CD4-positive, alpha-beta T cell (primary cell): ENCODE results near the gene CUZD1. TPM values are rescaled to one million over a fixed set of nuclear protein-coding genes. Genes with fewer than 3 reads are reported as not detected.

ENCODE experiments used
- ATAC-seq: fragments of 200-7000 bp; cut with Tn5 transposase; one replicate; pipeline ENCODE4 v1.10.0; 2022; ENCODE audit warnings: mild to moderate bottlenecking; ENCODE audit not compliant: poor library complexity
- CTCF ChIA-PET: fragments of 350-600 bp; sonication (Branson Sonifier 250); formaldehyde crosslinking; loops from one replicate; lab custom pipeline; 2021; ENCODE audit warnings: antibody characterized with exemption, inconsistent platforms; lab: Charles Lee
- POLR2A ChIA-PET: fragments of 350-600 bp; sonication (Branson Sonifier 250); formaldehyde crosslinking; loops from one replicate; lab custom pipeline; 2021; ENCODE audit warnings: antibody characterized with exemption, inconsistent platforms; lab: Charles Lee
- DNase-seq, 14 experiments: peaks; one replicate each; pipeline ENCODE4 v3.0.0-alpha.2; 2013 to 2020; ENCODE audit warnings: mixed read lengths in 2 of 14
- H3K27ac ChIP-seq, 2 donors: one replicate each; pipeline versions ENCODE4 v1.5.1 to v1.7.0; 2013; ENCODE audit warnings: low read length in 2 of 2, low read depth in 1 of 2, mild to moderate bottlenecking in 1 of 2
- H3K27me3 ChIP-seq, 2 experiments: 1 replicate in 1 of 2; 2 replicates in 1 of 2; pipeline versions ENCODE4 v1.6.1 to v1.7.0; 2013; ENCODE audit warnings: low read length in 2 of 2, control low read depth in 1 of 2, mild to moderate bottlenecking in 1 of 2, moderate library complexity in 1 of 2; ENCODE audit not compliant: insufficient read depth in 2 of 2, control insufficient read depth in 1 of 2
- H3K36me3 ChIP-seq: one replicate; pipeline ENCODE4 v1.6.1; 2013; ENCODE audit warnings: low read length, control low read depth; ENCODE audit not compliant: insufficient read depth
- H3K4me1 ChIP-seq: one replicate; pipeline ENCODE4 v1.6.1; 2013; ENCODE audit warnings: low read length, control low read depth; ENCODE audit not compliant: insufficient read depth
- H3K4me3 ChIP-seq: one replicate; pipeline ENCODE4 v1.5.1; 2013; ENCODE audit warnings: mild to moderate bottlenecking, low read length, moderate library complexity
- H3K9me3 ChIP-seq, 2 experiments: 1 replicate in 1 of 2; 2 replicates in 1 of 2; pipeline versions ENCODE4 v1.6.1 to v1.7.0; 2013; ENCODE audit warnings: low read length in 2 of 2, mild to moderate bottlenecking in 2 of 2, control low read depth in 1 of 2, moderate library complexity in 1 of 2; ENCODE audit not compliant: control insufficient read depth in 1 of 2, insufficient read depth in 1 of 2
- H3K27ac Mint-ChIP-seq: one replicate; pipeline ENCODE4 v1.8.0; 2020; ENCODE audit warnings: mixed read lengths
- H3K27me3 Mint-ChIP-seq: one replicate; pipeline ENCODE4 v1.8.0; 2021; ENCODE audit warnings: mixed read lengths
- H3K36me3 Mint-ChIP-seq: one replicate; pipeline ENCODE4 v1.8.0; 2021; ENCODE audit warnings: low read depth, mixed read lengths
- H3K4me1 Mint-ChIP-seq: one replicate; pipeline ENCODE4 v1.8.0; 2021; ENCODE audit warnings: low read depth, mixed read lengths
- H3K4me3 Mint-ChIP-seq: one replicate; pipeline ENCODE4 v1.8.0; 2020; ENCODE audit warnings: mild to moderate bottlenecking, mixed read lengths
- H3K9me3 Mint-ChIP-seq: one replicate; pipeline ENCODE4 v1.8.0; 2020; ENCODE audit warnings: mixed read lengths
- CTCF ChIP-seq: fragments of 200-600 bp; IDR thresholded peaks from one replicate; pipeline ENCODE4 v1.8.0; 2022; ENCODE audit warnings: antibody characterized with exemption, mild to moderate bottlenecking
- intact Hi-C, 2 experiments: fragments of 100-400 bp; cut with DNase I in 1 of 2; cut with micrococcal nuclease in 1 of 2; formaldehyde crosslinking; loops; one replicate each; pipeline versions ENCODE4 v1.15.1 to v1.9.0; 2023 to 2025; cut with DNase I, micrococcal nuclease
- total RNA-seq, 174 experiments: library from RNA in 2 of 174; stranded (reverse) in 2 of 174; gene quantifications; one replicate each; pipeline ENCODE4 v1.2.3 and lab custom pipeline; 2021 to 2026

CUZD1 gene
- total RNA-seq, 2 experiments from 2014 or later = 0.27 to 0.64 TPM

- no peaks in the 10 kb centered on the region for H3K27me3 Mint-ChIP-seq
- Histone ChIP-seq H3K27ac (peak overlapping the region; percentile 70 to 73), H3K27me3 (no peaks in the 10 kb centered on the region), H3K4me1 (peaks cover 19% of the 10 kb centered on the region), H3K9me3 (no peaks in the 10 kb centered on the region), H3K36me3 (peaks cover 3% of the 10 kb centered on the region), H3K4me3 (peak overlapping the region; percentile 80)
- peaks cover 62% of the 10 kb centered on the region for H3K4me1 Mint-ChIP-seq
- peak; percentile 3 for ATAC-seq
- peaks cover 18% of the 10 kb centered on the region for H3K36me3 Mint-ChIP-seq
- intact Hi-C loops = loop anchor here (2.0 to 5.0 kb wide), 5 partner anchors 128 to 502 kb away; partner anchors contain the start of genes ACADSB (in 2 of the 2), IKZF5 (in 2 of the 2) and BUB3 (in 1 of the 2)
- no peak for TF ChIP-seq CTCF
- ChIA-PET POLR2A (interaction anchor here (0.6 to 2.6 kb wide), 9 partner anchors 18 to 951 kb away, joined by 3 to 28 read pairs (median 5); partner anchors contain the start of genes ATE1, BUB3, C10orf88 and IKZF5), CTCF (no interaction called here)
- H3K4me3 Mint-ChIP-seq = peak overlapping the region; percentile 86
- no peaks in the 10 kb centered on the region for H3K9me3 Mint-ChIP-seq
- peak in 3 of 14 experiments; percentile 4 to 52 (median 21) for DNase-seq
- peak overlapping the region; percentile 79 for H3K27ac Mint-ChIP-seq
Measured at GRCh38 chr10:122878799-122879338, 33.2 kb upstream of the CUZD1 start.

DNA sequence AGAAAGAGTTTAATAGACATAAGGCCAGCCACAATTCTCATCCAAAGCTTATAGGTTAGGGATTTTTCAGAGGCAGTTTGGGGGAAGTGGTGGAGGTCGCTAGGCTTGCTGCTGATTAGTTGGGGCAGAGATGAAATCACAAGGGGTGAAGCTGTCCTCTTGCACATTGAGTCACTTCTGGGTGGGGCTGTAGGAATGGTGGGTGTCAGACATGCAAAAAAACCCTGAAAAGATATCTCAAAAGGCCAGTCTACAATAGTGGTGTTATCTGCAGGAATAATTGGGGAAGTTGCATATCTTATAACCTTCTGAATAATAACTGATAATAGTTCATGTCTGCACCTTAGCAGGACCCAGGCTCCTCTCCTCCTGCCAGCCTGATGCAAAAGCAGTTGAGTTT is 31.6 kb upstream of the CUZD1 start:
- intact Hi-C loops = loop anchor here (5.0 kb wide), 4 partner anchors 130 to 500 kb away; partner anchors contain the start of genes ACADSB (in 1 of the 2), BUB3 (in 1 of the 2) and IKZF5 (in 1 of the 2)
- peaks cover 71% of the 10 kb centered on the region for H3K4me1 Mint-ChIP-seq

DNA sequence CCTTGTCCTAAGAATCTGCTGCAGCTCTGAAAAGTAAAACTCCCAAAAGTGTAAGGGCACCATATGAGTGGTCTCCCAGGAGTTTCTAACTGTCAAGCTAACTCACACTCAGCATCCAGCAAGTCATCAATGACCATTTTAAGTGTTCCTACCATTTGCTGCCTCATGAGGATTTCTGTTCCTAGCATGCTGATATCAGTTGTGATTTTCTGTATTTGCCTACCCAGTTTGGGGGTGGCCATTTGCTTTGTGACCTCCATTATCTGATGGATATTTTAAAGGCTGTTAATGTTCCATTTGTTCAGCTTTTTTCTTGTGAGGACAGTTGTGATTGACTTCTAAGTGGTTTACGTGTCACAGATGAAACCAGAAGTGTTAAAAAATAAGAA is 30.8 kb upstream of the CUZD1 start:
- no peaks in the 10 kb centered on the region for H3K9me3 ChIP-seq
- no peak overlapping the region for H3K4me3 Mint-ChIP-seq
- no peaks in the 10 kb centered on the region for H3K27me3 ChIP-seq
- peaks cover 3% of the 10 kb centered on the region for H3K36me3 ChIP-seq
- peaks cover 19% of the 10 kb centered on the region for H3K4me1 ChIP-seq
- intact Hi-C loops = loop anchor here (5.0 kb wide), 4 partner anchors 131 to 499 kb away; partner anchors contain the start of genes ACADSB (in 1 of the 2), BUB3 (in 1 of the 2) and IKZF5 (in 1 of the 2)
- H3K4me1 Mint-ChIP-seq = peaks cover 71% of the 10 kb centered on the region
- TF ChIP-seq CTCF = no peak
- H3K4me3 ChIP-seq = no peak overlapping the region
- no peak for DNase-seq
- no peak for ATAC-seq
- H3K36me3 Mint-ChIP-seq = peaks cover 23% of the 10 kb centered on the region
- ChIA-PET CTCF (no interaction called here), POLR2A (no interaction called here)
- H3K9me3 Mint-ChIP-seq = no peaks in the 10 kb centered on the region
- no peak overlapping the region for H3K27ac ChIP-seq
- no peak overlapping the region for H3K27ac Mint-ChIP-seq
- no peaks in the 10 kb centered on the region for H3K27me3 Mint-ChIP-seq

More for the DNA sequence above, 31.6 kb upstream of the CUZD1 start:
- no peak overlapping the region for H3K27ac ChIP-seq
- no peak for ATAC-seq
- no peak overlapping the region for H3K4me3 ChIP-seq
- ChIA-PET CTCF (no interaction called here), POLR2A (no interaction called here)
- no peak overlapping the region for H3K27ac Mint-ChIP-seq
- H3K9me3 ChIP-seq = no peaks in the 10 kb centered on the region
- H3K4me3 Mint-ChIP-seq = peak overlapping the region; percentile 75
- no peak for DNase-seq
- peaks cover 18% of the 10 kb centered on the region for H3K36me3 Mint-ChIP-seq
- H3K27me3 Mint-ChIP-seq = no peaks in the 10 kb centered on the region
- no peak for TF ChIP-seq CTCF
- no peaks in the 10 kb centered on the region for H3K9me3 Mint-ChIP-seq
- H3K27me3 ChIP-seq = no peaks in the 10 kb centered on the region
- H3K4me1 ChIP-seq = peaks cover 19% of the 10 kb centered on the region
- H3K36me3 ChIP-seq = peaks cover 3% of the 10 kb centered on the region
